HL-60 (cell line): Measurements from ENCODE around the gene CIB4.

Experiments used
- DNase-seq, 2 experiments: peaks; one replicate each; pipeline ENCODE4 v3.0.0-alpha.2; 2010 to 2020; ENCODE audit warnings: low read depth in 1 of 2, low spot score in 1 of 2
- H3K27ac ChIP-seq: fragments of 250-450 bp; sonication (Bioruptor Pico); replicated peaks from 2 replicates; pipeline ENCODE4 v1.5.1; 2020; ENCODE audit warnings: mild to moderate bottlenecking, moderate library complexity
- H3K27me3 ChIP-seq: fragments of 250-450 bp; sonication (Bioruptor Pico); 2 replicates; pipeline ENCODE4 v1.5.1; 2021; ENCODE audit warnings: mild to moderate bottlenecking, moderate library complexity; ENCODE audit not compliant: insufficient read depth, poor library complexity, severe bottlenecking
- H3K4me3 ChIP-seq: replicated peaks from 2 replicates; pipeline ENCODE4 v1.5.1; 2011; ENCODE audit warnings: mild to moderate bottlenecking, control low read depth, low read length; ENCODE audit not compliant: insufficient read depth
- GABPA ChIP-seq: IDR thresholded peaks from 2 replicates; pipeline ENCODE4 v1.6.1; 2012; ENCODE audit warnings: low read depth
- POLR2AphosphoS5 ChIP-seq: IDR thresholded peaks from 2 replicates; pipeline ENCODE4 v1.6.1; 2012; ENCODE audit warnings: low read depth
- SPI1 ChIP-seq: IDR thresholded peaks from 2 replicates; pipeline ENCODE4 v1.6.1; 2012; ENCODE audit warnings: low read depth, mild to moderate bottlenecking, borderline replicate concordance
- TF ChIP-seq, protein P1 (sequence below): IDR thresholded peaks from one replicate; pipeline ENCODE4 v1.5.1; 2011; ENCODE audit warnings: low read length, control low read depth, inconsistent platforms; ENCODE audit not compliant: insufficient read depth
- TF ChIP-seq, protein P2 (sequence below): IDR thresholded peaks from 2 replicates; pipeline ENCODE4 v1.6.1; 2012; ENCODE audit warnings: low read depth; ENCODE audit not compliant: insufficient replicate concordance

The CIB4 gene

DNA sequence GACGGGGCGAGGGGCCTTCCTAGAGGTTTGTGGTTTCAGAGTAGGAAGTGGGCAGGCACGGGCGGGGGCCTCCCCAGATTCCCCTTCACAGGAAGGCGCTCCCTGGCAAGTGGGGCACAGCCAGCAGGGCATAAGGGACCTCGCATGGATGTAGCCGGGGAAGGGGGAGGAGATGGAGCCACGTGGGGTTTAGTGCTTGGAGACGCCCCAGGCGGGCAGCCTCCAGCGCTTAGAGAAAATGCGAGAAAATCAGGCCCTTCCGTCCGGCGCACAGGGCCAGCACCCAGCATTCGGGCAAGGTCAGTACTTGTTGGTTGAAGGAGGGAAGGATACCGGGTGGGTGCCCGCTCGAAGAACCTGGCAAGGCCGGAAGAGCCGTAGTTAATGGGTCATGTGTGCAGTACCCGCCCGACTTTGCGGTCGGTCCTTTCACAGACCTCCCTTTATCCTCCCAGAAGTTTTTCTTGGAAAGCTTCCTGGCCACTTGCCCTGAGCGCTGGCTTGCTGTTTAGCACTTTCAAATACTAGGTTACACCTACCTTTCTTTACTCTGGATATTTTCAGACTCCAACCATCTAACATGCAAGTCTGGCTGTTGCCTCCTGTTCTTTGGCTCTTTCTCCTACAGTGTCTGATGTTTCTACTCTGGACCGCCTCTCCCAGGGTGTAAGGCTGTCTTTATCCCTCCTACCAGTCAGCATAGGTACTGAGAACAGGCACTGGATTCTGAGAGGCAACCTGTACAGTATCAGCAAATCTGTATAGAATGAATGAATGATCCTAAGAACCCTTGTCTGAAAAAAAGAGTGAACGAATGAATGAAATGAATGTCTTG lies 78.1 kb downstream of the CIB4 start:
- no peak for DNase-seq
- Histone ChIP-seq H3K27me3 (peaks cover 50% of the 10 kb centered on the region), H3K4me3 (peak overlapping the region; percentile 16), H3K27ac (no peak overlapping the region)
- no peak for TF ChIP-seq SPI1
- no peak for TF ChIP-seq POLR2AphosphoS5
- TF ChIP-seq GABPA = no peak
- TF ChIP-seq, protein P1, sequence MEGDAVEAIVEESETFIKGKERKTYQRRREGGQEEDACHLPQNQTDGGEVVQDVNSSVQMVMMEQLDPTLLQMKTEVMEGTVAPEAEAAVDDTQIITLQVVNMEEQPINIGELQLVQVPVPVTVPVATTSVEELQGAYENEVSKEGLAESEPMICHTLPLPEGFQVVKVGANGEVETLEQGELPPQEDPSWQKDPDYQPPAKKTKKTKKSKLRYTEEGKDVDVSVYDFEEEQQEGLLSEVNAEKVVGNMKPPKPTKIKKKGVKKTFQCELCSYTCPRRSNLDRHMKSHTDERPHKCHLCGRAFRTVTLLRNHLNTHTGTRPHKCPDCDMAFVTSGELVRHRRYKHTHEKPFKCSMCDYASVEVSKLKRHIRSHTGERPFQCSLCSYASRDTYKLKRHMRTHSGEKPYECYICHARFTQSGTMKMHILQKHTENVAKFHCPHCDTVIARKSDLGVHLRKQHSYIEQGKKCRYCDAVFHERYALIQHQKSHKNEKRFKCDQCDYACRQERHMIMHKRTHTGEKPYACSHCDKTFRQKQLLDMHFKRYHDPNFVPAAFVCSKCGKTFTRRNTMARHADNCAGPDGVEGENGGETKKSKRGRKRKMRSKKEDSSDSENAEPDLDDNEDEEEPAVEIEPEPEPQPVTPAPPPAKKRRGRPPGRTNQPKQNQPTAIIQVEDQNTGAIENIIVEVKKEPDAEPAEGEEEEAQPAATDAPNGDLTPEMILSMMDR = no peak
- TF ChIP-seq, protein P2, sequence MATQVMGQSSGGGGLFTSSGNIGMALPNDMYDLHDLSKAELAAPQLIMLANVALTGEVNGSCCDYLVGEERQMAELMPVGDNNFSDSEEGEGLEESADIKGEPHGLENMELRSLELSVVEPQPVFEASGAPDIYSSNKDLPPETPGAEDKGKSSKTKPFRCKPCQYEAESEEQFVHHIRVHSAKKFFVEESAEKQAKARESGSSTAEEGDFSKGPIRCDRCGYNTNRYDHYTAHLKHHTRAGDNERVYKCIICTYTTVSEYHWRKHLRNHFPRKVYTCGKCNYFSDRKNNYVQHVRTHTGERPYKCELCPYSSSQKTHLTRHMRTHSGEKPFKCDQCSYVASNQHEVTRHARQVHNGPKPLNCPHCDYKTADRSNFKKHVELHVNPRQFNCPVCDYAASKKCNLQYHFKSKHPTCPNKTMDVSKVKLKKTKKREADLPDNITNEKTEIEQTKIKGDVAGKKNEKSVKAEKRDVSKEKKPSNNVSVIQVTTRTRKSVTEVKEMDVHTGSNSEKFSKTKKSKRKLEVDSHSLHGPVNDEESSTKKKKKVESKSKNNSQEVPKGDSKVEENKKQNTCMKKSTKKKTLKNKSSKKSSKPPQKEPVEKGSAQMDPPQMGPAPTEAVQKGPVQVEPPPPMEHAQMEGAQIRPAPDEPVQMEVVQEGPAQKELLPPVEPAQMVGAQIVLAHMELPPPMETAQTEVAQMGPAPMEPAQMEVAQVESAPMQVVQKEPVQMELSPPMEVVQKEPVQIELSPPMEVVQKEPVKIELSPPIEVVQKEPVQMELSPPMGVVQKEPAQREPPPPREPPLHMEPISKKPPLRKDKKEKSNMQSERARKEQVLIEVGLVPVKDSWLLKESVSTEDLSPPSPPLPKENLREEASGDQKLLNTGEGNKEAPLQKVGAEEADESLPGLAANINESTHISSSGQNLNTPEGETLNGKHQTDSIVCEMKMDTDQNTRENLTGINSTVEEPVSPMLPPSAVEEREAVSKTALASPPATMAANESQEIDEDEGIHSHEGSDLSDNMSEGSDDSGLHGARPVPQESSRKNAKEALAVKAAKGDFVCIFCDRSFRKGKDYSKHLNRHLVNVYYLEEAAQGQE = no peak

DNA sequence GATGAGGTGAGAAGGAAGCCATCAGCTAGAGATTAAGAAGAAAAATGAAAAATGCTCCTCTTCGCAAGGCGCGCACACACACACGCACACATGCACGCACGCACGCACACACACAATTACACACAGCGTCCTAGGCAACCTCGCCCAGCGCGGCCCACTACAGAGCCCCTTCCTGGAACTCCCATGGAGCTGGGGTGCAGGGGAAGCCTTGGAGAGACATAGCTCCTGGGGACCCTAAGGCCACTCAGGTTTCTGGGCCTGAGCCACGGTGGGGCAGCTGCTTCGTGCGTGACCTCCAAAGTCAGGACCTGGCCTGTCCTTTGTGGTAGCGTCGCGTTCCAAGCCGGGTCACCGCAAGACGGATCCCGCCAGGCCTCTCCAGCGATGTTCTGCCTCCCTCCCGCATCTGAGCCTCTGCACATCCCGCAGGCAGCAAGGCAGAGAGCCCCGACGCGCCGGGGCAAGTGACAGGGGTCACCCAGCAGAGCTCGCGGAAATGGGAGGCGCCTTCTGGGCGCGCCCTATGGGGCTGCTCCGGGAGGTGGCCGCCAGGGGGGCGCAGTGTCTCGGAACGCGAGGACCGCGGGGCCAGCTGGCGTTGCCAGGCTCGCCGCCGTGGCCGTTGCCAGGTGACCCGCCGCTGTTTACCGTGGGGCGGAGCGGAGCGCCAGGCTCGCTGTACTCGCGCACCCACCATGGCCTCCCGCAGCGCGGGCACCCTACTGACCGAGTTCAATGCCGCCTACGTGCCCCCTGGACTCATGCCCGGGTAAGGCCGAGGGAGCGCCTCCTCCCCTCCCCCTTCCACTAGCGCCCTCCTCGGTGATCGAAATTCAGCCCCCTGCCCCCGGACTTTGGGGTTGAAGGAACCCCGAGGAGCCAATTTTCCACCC lies 79.0 kb downstream of the CIB4 start:
- no peak for TF ChIP-seq SPI1
- no peak for TF ChIP-seq GABPA
- TF ChIP-seq, protein P1 = no peak
- TF ChIP-seq, protein P2 = no peak
- no peak for TF ChIP-seq POLR2AphosphoS5
- peak overlapping the region; percentile 16 for H3K4me3 ChIP-seq
- H3K27me3 ChIP-seq = peaks cover 57% of the 10 kb centered on the region
- DNase-seq = peak in 1 of 2 experiments; percentile 38
- no peak overlapping the region for H3K27ac ChIP-seq

DNA sequence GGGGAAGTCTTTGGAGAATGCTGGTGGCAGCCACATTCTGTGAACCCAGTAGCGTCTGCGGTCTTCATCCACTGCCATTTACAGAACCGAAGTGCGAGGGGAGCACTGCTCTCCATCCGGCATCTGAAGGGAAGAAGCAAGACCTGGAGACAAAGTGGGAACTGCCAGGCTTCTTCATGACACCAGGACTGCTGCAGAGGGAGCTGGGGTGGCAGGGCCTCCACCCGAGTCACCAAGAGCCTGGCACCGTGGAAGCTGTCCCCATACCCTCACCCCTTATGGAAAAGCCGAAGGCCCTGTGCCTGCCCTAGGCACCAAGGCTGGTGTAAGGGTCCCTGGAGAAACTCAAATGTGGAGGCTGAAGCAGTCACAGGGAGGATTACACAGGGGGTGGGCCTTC lies 79.8 kb downstream of the CIB4 start:
- H3K27me3 ChIP-seq = peaks cover 57% of the 10 kb centered on the region

More for the DNA sequence above, 79.8 kb downstream of the CIB4 start:
- TF ChIP-seq, protein P1 = no peak
- TF ChIP-seq GABPA = no peak
- TF ChIP-seq, protein P2 = no peak
- TF ChIP-seq POLR2AphosphoS5 = no peak
- no peak for TF ChIP-seq SPI1
- H3K27ac ChIP-seq = no peak overlapping the region
- DNase-seq = no peak
- H3K4me3 ChIP-seq = no peak overlapping the region
